DND-41 (cell line): ENCODE measurements around the gene SNPH.
A peak's percentile ranks its signal among the peaks of the same experiment; 100 is the strongest.

Experiments
- CTCF ChIP-seq: IDR thresholded peaks from 2 replicates; pipeline ENCODE4 v1.5.1; 2012; ENCODE audit warnings: borderline replicate concordance, low read length, moderate library complexity, mild to moderate bottlenecking; ENCODE audit not compliant: poor library complexity, severe bottlenecking; ENCODE audit errors: extremely low read depth
- EZH2 ChIP-seq: IDR thresholded peaks from 3 replicates; pipeline ENCODE4 v1.6.1; 2012; ENCODE audit warnings: borderline replicate concordance, low read depth, mild to moderate bottlenecking, moderate library complexity, low read length, inconsistent platforms; ENCODE audit not compliant: severe bottlenecking

GRCh38 chr20:1334761-1335160, 68.7 kb downstream of the SNPH start:
- TF ChIP-seq CTCF (peak; percentile 12), EZH2 (no peak)
